OCI-LY3 (cell line): ENCODE results near the gene LGI4.

Experiments used
- H2AFZ ChIP-seq: fragments of 200-600, 300-600 bp; shearing (Covaris generic); 2 replicates; pipeline ENCODE4 v1.6.0; 2014; ENCODE audit warnings: antibody characterized with exemption, low read depth, low read length
- H3K27ac ChIP-seq: fragments of 200-600, 300-600 bp; sonication (generic); 2 replicates; pipeline ENCODE4 v1.5.1; 2014; ENCODE audit warnings: mild to moderate bottlenecking, low read length, moderate library complexity, mixed read lengths
- H3K27me3 ChIP-seq: fragments of 200-600, 300-600 bp; sonication (generic); 2 replicates; pipeline ENCODE4 v1.6.1; 2014; ENCODE audit warnings: low read depth, low read length, mixed read lengths
- H3K36me3 ChIP-seq: fragments of 200-600, 300-600 bp; sonication (generic); replicated peaks from 2 replicates; pipeline ENCODE3; 2014; ENCODE audit warnings: low read depth, low read length, mixed read lengths
- H3K4me1 ChIP-seq: fragments of 300-600, 200-600 bp; sonication (generic); 2 replicates; pipeline ENCODE4 v1.6.1; 2014; ENCODE audit warnings: low read length, mixed read lengths
- H3K4me2 ChIP-seq: fragments of 200-600, 300-600 bp; sonication (generic); 2 replicates; pipeline ENCODE4 v1.6.1; 2014; ENCODE audit warnings: low read length, mixed read lengths
- H3K4me3 ChIP-seq: fragments of 300-600, 200-600 bp; sonication (generic); 2 replicates; pipeline ENCODE4 v1.5.1; 2014; ENCODE audit warnings: antibody characterized with exemption, mild to moderate bottlenecking, low read length, moderate library complexity
- H3K79me2 ChIP-seq: fragments of 300-600, 200-600 bp; shearing (Covaris generic); 2 replicates; pipeline ENCODE4 v1.6.1; 2014; ENCODE audit warnings: mild to moderate bottlenecking, low read length, mixed read lengths
- H3K9ac ChIP-seq: fragments of 300-600, 200-600 bp; shearing (Covaris generic); 2 replicates; pipeline ENCODE4 v1.6.0; 2014; ENCODE audit warnings: mild to moderate bottlenecking, low read length, moderate library complexity
- H3K9me3 ChIP-seq: fragments of 200-600, 300-600 bp; shearing (Covaris generic); 2 replicates; pipeline ENCODE4 v1.6.1; 2014; ENCODE audit warnings: low read length, mixed read lengths; ENCODE audit not compliant: insufficient read depth
- H4K20me1 ChIP-seq: fragments of 200-600, 300-600 bp; sonication (generic); 2 replicates; pipeline ENCODE4 v1.6.1; 2016; ENCODE audit warnings: low read length, mixed read lengths; ENCODE audit not compliant: insufficient read depth
- CTCF ChIP-seq: fragments of 200-600, 300-600 bp; sonication (generic); IDR thresholded peaks from 2 replicates; pipeline ENCODE4 v1.5.1; 2014; ENCODE audit warnings: antibody characterized with exemption, low read length, low read depth
- EZH2phosphoT487 ChIP-seq: fragments of 200-600 bp; shearing (Covaris generic); IDR thresholded peaks from 2 replicates; pipeline ENCODE4 v1.6.1; 2018; ENCODE audit warnings: antibody characterized with exemption, mixed run types, low read depth

The LGI4 gene

GRCh38 chr19:35164418-35164817, 29.6 kb upstream of the LGI4 start:
- Histone ChIP-seq H3K27ac (no peak overlapping the region), H2AFZ (no peak overlapping the region), H3K4me3 (no peak overlapping the region), H3K4me1 (peaks cover 17% of the 10 kb centered on the region), H4K20me1 (no peaks in the 10 kb centered on the region), H3K79me2 (no peaks in the 10 kb centered on the region), H3K9me3 (peaks cover 31% of the 10 kb centered on the region), H3K36me3 (peaks cover 73% of the 10 kb centered on the region), H3K27me3 (no peaks in the 10 kb centered on the region), H3K4me2 (no peak overlapping the region), H3K9ac (no peak overlapping the region)
- no peak for TF ChIP-seq EZH2phosphoT487
- no peak for TF ChIP-seq CTCF

- peaks cover 13% of the 10 kb centered on the region for H3K4me1 ChIP-seq
- TF ChIP-seq CTCF (no peak), EZH2phosphoT487 (no peak)
- no peaks in the 10 kb centered on the region for H4K20me1 ChIP-seq
- H3K4me3 ChIP-seq: no peak overlapping the region
- H2AFZ ChIP-seq: no peak overlapping the region
- H3K79me2 ChIP-seq: no peaks in the 10 kb centered on the region
- no peak overlapping the region for H3K4me2 ChIP-seq
- peaks cover 81% of the 10 kb centered on the region for H3K36me3 ChIP-seq
- H3K27me3 ChIP-seq: no peaks in the 10 kb centered on the region
- H3K27ac ChIP-seq: no peak overlapping the region
- peaks cover 31% of the 10 kb centered on the region for H3K9me3 ChIP-seq
- H3K9ac ChIP-seq: no peak overlapping the region
Measured at GRCh38 chr19:35162471-35163326, 27.8 kb upstream of the LGI4 start.

- Histone ChIP-seq H3K4me1 (no peaks in the 10 kb centered on the region), H3K4me3 (no peak overlapping the region), H3K9me3 (peaks cover 25% of the 10 kb centered on the region), H3K79me2 (no peaks in the 10 kb centered on the region), H4K20me1 (no peaks in the 10 kb centered on the region), H3K36me3 (peaks cover 75% of the 10 kb centered on the region), H3K9ac (no peak overlapping the region), H3K4me2 (no peak overlapping the region), H2AFZ (no peak overlapping the region), H3K27ac (no peak overlapping the region), H3K27me3 (no peaks in the 10 kb centered on the region)
- TF ChIP-seq CTCF (no peak), EZH2phosphoT487 (no peak)
Measured at GRCh38 chr19:35161434-35161743, 26.5 kb upstream of the LGI4 start.

GRCh38 chr19:35160629-35161433, 26.0 kb upstream of the LGI4 start:
- Histone ChIP-seq H3K9me3 (peaks cover 19% of the 10 kb centered on the region), H3K4me2 (no peak overlapping the region), H3K27me3 (no peaks in the 10 kb centered on the region), H2AFZ (no peak overlapping the region), H3K4me3 (no peak overlapping the region), H3K79me2 (peaks cover 4% of the 10 kb centered on the region), H4K20me1 (no peaks in the 10 kb centered on the region), H3K36me3 (peaks cover 74% of the 10 kb centered on the region), H3K9ac (no peak overlapping the region), H3K4me1 (peaks cover 4% of the 10 kb centered on the region), H3K27ac (no peak overlapping the region)
- TF ChIP-seq EZH2phosphoT487: no peak
- no peak for TF ChIP-seq CTCF
